Activated CD8-positive, alpha-beta memory T cell treated with anti-CD3 and anti-CD28 coated beads for 1 hour (primary cell): Measurements from ENCODE around the gene PTH1R.

ENCODE experiments used
- DNase-seq, 2 donors: peaks; one replicate each; pipeline ENCODE4 v3.0.0-alpha.2; 2020; ENCODE audit warnings: low read depth in 1 of 2; ENCODE audit errors: extremely low read depth in 1 of 2

The PTH1R gene

DNA sequence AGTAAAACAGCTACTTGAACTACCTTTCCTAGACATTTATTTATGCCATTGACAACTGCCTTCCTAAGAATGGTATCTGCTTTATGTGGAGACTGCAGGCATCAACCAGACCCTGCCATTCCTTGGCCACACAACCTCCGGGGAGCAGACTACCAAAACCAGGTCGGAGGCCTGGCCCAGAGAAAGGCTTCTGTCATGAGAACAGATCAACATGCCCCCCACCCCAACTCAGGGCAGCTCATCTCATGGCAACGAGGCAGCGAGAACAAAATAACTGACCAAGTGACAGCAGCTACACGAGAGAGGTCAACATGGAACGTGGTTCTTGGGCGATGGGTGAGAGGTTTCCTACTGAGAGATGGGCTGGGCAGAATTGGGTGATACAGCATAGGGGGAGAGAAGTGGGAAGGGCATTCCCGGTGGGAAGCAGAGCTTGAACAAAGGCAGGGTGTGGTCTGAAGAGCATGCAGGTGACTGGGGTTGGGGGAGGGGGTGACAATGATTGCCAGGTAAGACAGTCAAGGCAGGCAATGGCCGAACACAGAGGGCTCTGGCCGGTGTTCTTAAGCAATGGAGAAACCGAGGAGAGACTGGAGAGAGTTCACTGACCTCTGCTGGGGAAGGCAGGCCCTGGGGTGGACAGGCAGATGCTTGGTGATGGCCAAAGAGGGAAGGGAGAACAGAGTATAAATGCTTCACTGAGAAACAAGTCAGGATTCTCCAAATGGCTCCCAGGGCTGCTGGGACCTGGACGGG is 65.1 kb downstream of the PTH1R start:
- no peak for DNase-seq

DNA sequence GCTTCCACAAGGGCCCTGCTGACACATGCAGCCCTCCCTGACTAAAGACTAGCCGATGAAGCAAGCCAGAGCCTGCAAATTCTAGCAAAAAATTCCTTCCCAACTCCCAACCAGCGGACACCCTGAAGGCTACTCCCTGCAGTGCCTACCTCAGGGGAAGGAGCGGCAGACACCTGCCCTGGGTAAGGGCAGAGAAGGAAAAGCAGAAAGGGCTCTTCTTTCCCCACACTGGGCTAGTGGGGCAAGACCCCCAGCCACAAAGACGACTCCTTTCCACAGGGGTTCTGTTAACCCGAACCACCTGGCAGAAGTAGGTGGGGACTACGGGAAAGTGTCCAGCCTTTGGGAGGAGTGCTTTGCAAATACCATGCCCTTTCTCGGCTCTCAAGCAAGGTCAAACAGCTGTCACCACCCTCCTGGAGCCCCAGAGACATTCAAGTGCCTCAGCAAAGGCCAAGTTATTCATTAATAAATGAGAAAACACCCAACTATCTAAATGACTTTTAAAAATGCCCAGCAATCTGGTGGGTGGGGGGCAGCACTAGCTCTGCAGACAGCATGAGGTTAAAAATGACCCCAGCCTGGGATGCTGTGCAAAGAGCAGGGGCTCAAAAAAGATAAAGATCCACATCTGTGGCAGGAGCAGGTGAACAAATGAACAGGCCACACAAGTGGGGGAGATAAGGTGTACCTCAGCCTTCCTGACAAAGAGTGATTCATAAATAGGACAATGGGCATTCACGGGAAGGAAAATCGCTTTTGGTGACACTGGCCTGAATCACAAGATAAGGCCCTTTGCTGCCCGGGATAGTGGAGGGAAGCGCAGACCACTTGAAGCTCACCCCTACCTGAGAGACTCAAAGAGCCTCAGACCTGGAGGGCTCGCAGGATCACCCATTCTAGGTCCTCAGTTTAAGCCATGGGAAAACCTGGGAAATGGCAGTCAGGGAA is 66.0 kb downstream of the PTH1R start:
- no peak for DNase-seq

DNA sequence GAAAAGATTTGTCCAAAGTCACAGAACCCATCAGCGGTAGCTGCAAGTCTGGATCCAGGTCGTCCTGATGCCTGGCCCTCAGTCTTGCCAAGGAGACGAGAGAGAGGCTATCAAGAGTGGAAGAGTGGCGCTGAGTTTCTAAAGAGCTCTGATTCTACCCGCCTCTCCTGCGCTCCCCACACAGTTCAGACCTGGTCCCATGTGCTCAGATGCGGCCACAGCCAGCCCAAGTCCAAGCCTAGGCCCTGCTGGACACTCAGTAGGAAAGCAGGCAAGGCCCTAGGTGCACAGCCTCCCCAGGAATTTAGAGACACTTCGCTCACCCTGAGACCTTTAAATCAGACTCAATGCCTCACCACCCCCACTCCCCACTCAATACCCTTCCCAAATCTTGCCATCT is 66.7 kb downstream of the PTH1R start:
- no peak for DNase-seq

DNA sequence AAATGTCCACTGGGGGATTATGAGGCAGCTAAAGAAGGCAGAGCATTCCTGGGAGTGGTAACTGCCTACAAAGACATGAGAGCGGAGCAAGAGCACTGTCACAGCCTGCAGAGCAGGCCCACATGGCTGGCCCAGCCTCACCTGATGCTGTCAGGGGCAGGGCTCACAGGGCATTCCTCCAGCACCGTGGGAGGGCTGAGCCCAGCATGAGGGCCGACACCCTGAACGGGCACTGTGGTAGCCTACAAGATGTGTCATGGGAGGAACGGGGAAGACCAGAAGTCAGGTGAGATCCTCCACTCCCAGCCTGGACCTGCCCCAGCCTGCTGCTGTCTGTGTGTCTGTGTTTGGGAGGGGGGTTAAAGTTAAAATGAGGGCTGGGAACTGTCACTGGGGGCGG is 68.9 kb downstream of the PTH1R start:
- no peak for DNase-seq

- peak; percentile 59 to 62 for DNase-seq
Measured at GRCh38 chr3:46946856-46947545, 69.5 kb downstream of the PTH1R start.

DNA sequence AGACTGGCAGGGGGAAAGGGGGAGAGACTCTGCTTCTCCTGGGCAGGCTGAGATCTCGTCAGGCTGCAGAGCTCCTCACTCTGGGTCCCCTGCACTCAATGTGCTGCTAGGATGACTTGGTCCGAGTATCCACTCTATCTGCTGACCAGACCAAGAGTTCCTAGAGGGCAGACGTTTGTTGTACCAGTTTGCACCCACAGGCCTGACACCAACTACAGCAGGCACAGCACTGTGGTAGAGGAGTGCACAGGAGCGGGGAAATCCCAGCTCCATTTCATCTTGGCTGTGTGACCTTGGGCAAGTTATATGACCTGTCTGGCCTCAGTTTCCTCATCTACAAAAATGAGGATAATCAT is 70.0 kb downstream of the PTH1R start:
- no peak for DNase-seq

DNA sequence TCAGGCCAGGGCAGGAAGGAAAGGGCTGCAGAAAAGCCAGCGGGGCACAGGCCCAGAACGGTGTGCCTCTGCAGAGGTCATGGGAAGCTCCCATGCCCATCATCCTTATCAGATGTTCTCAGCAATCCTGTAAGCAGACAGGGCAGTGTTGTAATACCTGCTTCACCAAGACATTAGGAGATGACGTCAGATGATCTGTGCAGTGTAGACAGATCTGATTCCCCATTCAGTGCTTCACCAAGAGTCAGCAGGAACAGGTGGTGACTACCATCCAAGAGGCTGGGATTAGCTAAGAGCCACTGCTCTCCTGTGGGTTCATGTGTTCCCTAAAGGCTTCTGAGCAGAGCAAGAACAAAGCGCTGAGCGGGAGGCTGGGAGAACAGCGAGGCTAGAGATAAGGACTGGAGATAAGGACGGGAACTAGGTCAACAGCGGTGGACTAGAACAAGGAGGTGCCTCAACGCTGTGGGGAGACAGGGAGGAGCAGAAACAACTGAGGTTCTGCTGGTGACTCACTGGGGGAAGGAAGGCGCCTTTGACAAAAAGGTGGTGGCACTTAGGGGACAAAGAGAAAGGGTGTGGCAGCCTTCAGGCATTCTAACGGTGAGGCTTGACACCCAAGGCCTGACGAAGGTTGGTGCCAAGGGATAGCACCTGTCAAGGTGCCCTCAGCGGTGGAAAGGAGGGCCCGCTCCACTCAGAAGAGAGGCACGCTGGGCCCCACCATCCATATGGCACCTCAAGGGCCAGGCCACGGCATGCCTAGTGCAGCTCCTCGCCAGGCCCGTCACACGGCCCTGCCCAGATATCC is 70.7 kb downstream of the PTH1R start:
- peak; percentile 33 to 70 for DNase-seq

GRCh38 chr3:46948830-46949671 is 71.5 kb downstream of the PTH1R start:
- no peak for DNase-seq

- DNase-seq = no peak
Measured at GRCh38 chr3:46950177-46950576, 72.7 kb downstream of the PTH1R start.

DNA sequence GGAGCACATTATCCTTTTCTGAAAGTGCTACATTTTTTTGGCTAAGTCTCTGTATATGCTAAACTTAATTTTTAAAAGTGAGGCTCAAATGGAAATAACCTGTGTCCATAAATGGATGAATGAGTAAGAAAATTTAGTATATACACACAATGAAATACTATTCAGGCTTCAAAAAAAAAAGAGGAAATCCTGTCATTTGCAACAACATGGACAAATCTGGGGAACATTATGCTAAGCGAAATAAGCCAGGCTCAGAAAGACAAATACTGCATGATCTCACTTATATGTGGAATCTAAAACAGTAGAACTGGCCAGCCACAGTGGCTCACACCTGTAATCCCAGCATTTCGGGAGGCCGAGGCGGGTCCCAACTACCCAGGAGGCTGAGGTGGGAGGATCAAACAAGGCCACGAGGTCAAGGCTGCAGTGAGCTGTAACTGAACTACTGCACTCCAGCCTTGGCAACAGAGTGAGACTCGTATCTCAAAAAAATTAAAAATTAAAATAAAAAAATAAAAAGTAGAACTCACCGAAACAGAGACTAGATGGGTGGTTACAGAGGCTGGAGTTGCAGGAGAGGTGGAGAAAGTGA is 73.2 kb downstream of the PTH1R start:
- DNase-seq = no peak

DNA sequence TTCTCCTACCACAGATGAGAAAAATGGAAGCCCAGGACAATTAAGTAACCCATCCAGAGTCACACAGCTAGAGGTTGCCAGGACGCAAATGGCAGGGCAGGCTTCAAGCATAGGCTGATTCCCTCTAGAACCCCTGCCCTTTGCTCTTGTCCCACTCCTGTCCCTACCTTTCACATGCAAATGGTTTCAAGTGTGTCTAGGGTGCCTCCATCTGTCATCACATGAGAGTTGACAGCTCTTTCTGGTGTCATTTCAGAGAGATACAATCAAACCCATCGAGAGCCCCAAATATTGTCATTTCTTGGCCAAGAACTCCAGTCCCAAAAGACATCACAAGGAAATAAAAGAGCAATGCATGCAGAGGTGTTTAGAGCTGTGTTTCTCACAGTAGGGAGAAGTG is 75.3 kb downstream of the PTH1R start:
- no peak for DNase-seq
